Peyer's patch (tissue), 4 donors: Measurements from ENCODE around the gene LMX1B.
"Not testable (repeated sequence)": the region's sequence is repeated elsewhere in the genome, so short reads cannot be mapped to it uniquely, and the experiment has no call there.

ENCODE experiments used
- POLR2A ChIP-seq, 2 donors: fragments of 450-650 bp; IDR thresholded peaks; one replicate each; pipeline ENCODE4 v1.5.1; 2017; ENCODE audit warnings: antibody characterized with exemption in 2 of 2, mild to moderate bottlenecking in 2 of 2, moderate library complexity in 2 of 2
- TF ChIP-seq, protein P1 (sequence below), 6 experiments: fragments of 450-650 bp in 4 of 6; fragments of 200-600 bp in 2 of 6; sonication (generic) in 1 of 6; IDR thresholded peaks; one replicate each; pipeline ENCODE4 v1.5.1; 2017 to 2019; ENCODE audit warnings: antibody characterized with exemption in 6 of 6, mild to moderate bottlenecking in 3 of 6, moderate library complexity in 1 of 6

- TF ChIP-seq, protein P1, sequence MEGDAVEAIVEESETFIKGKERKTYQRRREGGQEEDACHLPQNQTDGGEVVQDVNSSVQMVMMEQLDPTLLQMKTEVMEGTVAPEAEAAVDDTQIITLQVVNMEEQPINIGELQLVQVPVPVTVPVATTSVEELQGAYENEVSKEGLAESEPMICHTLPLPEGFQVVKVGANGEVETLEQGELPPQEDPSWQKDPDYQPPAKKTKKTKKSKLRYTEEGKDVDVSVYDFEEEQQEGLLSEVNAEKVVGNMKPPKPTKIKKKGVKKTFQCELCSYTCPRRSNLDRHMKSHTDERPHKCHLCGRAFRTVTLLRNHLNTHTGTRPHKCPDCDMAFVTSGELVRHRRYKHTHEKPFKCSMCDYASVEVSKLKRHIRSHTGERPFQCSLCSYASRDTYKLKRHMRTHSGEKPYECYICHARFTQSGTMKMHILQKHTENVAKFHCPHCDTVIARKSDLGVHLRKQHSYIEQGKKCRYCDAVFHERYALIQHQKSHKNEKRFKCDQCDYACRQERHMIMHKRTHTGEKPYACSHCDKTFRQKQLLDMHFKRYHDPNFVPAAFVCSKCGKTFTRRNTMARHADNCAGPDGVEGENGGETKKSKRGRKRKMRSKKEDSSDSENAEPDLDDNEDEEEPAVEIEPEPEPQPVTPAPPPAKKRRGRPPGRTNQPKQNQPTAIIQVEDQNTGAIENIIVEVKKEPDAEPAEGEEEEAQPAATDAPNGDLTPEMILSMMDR (IDR thresholded peaks at IDR 0.05), result not testable (repeated sequence)
- not testable (repeated sequence) for TF ChIP-seq POLR2A (IDR thresholded peaks at IDR 0.05)
Measured at GRCh38 chr9:126707712-126708111, 94.0 kb downstream of the LMX1B start.
